Measurements from ENCODE around the gene GNS.

GRCh38 chr12:64752833-64753238 lies 6.4 kb downstream of the GNS start:
- TF ChIP-seq EP300 (IDR thresholded peaks at IDR 0.05; ENCODE audit: borderline replicate concordance) (no peak), TAF1 (IDR thresholded peaks at IDR 0.05; ENCODE audit: low read depth) (no peak), YY1 (IDR thresholded peaks at IDR 0.05; ENCODE audit: low read depth) (no peak)

Measured in Ishikawa (cell line).